A549 (cell line): Measurements from ENCODE around the gene CDIPT.

Source experiments
- CTCF ChIP-seq: fragments of >200 bp; sonication (Bioruptor Twin); formaldehyde crosslinking; IDR thresholded peaks from 3 replicates; pipeline ENCODE4 v1.5.1; 2016
- MYC ChIP-seq: IDR thresholded peaks from 2 replicates; pipeline ENCODE4 v1.6.1; 2012; ENCODE audit warnings: mild to moderate bottlenecking, inconsistent platforms, low read length, improper control_type of control experiment, borderline replicate concordance
- PBX3 ChIP-seq: IDR thresholded peaks from 2 replicates; pipeline ENCODE4 v1.6.1; 2012
- POLR2A ChIP-seq: IDR thresholded peaks from 2 replicates; pipeline ENCODE4 v1.6.1; 2012; ENCODE audit warnings: mild to moderate bottlenecking, low read length
- RCOR1 ChIP-seq: fragments of 150-350 bp; IDR thresholded peaks from 2 replicates; pipeline ENCODE4 v1.6.1; 2014; ENCODE audit warnings: antibody characterized with exemption, low read length, low read depth
- REST ChIP-seq: fragments of 200-600 bp; sonication (generic); IDR thresholded peaks from 2 replicates; pipeline ENCODE4 v1.6.1; 2016; ENCODE audit warnings: antibody characterized with exemption, mild to moderate bottlenecking, moderate library complexity

- TF ChIP-seq REST (no peak), CTCF (no peak), POLR2A (no peak), PBX3 (no peak), MYC (no peak), RCOR1 (no peak)
These were observed 13.2 kb upstream of the CDIPT start for GRCh38 chr16:29876217-29876593.
